GM19025 (cell line): ENCODE results near the gene PRPSAP1.

ENCODE experiments used
- ATAC-seq: cut with Tn5 transposase; IDR thresholded peaks from one replicate; pipeline ENCODE4 v1.9.1; 2021; ENCODE audit warnings: mild to moderate bottlenecking, low read depth, moderate library complexity; ENCODE audit not compliant: unreplicated experiment

The PRPSAP1 gene

DNA sequence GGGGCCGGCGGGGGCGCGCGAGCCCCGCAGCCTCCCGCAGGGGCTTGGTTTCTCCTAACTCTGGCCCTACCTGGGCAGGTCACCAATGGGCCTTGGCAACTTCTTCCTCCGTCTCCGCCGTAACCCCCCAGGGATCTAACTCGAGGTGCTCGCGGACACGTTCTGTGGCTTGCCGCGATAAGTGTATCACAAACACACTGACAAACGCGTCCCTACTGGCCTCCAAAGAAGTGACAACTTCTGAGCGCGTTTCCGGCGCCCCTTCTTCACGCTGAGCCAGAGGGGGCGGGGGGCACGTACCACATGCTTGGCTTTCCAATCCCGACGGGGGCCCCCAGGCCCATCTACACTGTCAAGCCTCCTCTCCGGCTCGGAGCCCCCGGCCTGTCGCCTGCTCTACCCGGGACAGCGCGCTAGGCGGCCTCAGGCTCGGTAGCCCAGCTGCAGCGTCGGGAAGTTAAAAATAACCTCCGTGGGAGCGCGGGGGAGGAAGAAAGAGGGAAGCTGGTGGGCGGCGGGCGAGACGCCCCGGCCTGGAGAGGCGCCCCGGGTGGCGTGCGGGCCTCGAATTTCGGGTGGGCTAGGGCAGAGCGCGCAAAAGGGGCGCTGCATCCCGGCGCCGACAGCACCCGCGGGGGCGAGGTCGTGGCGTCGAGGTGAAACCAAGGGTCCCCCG lies 30.0 kb upstream of the PRPSAP1 start:
- ATAC-seq: peak; percentile 6

DNA sequence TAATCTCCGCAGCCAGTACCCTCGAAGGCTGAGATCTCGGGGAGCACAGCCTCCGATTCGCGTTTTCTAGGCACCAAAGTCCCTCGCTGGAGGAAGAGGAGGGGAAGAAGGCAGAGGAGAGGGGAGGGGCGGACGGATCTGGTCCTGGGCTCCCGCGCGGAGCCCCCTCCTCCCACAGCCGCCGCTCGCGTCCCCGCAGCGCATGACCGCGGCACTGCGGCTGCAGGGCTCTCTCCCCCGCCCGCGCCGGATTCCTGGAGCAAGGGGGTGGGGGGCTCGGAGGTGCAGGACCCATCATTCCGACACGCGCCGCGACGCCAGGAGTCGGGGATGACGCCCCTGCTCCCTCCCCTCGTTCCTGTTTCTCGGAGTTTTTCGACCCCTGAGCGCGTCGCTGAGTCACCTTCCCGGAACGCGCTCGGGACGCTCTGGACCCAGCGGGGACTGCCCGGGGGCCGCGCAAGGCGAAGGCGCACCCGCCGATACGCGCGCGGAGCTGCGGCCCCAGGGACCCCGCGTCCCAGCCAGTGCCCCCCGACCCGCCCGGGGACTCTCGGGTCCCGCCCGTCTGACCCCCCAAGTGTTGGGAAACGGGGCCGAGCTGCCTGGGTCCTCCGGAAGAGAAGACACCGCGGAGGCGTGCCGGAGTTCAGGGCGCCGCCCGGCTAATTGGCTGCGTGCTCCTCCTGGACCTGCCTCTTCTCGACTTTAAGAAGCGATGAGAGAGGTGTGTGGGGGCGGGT lies 29.3 kb upstream of the PRPSAP1 start:
- no peak for ATAC-seq

DNA sequence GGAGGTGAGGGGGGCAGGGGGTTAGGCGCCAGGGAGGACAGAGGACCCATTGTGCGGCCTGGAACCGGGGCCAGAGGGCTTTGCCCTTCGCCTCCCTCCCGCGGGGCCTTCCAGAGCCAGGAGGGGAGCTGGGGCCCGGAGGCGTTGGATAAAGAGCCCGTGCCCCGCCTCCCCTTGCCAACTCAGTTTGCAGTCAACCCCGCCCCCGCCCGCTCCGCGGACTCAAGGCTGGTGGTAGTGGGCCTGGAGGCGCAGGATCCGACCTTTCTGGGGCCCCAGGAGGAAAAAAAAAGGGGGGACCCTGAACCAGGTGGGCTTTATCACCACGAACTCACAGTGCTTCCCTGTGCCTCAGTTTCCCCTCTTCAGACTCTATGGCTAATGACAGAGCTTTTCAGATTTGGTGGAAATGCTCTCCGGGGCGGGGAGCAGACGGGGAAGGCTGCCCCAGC lies 28.7 kb upstream of the PRPSAP1 start:
- ATAC-seq: no peak

DNA sequence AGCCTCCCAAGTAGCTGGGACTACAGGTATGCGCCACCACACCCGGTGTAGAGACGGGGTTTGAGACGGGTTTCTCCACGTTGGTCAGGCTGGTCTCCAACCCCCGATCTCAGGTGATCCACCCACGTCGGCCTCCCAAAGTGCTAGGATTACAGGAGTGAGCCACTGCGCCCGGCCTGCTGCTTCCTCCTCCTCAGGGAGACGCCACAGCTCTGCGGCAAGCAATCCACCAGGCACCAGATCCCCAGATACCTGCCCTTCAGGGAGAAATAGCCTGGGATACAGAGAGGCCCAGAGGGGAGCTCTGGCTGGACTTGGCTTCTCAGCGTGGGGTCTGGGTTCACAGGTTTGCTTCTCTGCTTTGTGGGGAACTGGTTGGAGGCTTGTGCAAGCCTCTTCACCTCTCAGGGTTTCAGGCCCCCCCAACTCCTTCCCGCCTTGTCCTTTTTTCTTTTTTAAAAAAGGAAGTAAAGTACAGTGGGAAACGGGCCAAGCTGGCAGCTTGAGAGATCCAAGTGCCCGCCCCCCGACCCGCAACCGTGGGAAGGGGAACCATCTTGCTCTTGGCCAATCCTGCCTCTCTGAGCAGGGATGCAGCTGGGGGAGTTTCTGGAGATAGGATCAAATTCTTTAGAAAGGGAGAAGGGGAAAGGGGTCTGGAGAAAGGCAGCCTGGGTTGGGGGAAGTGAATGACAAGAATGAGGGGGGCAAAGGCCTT lies 28.1 kb upstream of the PRPSAP1 start:
- no peak for ATAC-seq

DNA sequence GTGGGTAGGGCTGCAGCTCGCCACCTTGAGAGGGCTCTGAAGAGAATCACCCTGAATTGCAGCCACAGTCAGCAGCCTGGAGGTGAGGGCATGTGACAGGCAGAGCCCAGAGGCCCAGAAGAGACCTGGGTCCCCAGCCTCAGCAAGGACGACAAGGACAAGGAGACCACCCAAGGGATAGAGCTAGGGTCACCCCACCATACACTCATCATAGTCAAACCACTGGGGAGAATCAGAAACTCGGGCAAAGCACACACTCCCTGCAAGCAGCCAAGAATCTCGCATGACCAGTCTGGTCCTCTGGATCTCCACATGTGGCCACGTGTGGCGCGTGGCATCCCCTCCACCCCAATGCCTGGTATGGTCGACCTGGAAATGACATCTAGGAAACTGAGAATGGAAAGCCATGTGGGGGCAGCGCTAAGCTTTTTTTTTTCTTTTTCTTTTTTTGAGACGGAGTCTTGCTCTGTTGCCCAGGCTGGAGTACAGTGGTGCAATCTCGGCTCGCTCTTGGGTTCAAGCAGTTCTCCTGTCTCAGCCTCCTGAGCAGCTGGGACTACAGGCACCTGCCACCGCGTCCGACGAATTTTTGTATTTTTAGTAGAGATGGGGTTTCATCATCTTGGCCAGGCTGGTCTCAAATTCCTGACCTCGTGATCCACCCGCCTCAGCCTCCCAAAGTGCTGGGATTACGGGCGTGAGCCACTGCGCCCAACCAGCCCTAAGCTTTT lies 26.1 kb upstream of the PRPSAP1 start:
- ATAC-seq: no peak

DNA sequence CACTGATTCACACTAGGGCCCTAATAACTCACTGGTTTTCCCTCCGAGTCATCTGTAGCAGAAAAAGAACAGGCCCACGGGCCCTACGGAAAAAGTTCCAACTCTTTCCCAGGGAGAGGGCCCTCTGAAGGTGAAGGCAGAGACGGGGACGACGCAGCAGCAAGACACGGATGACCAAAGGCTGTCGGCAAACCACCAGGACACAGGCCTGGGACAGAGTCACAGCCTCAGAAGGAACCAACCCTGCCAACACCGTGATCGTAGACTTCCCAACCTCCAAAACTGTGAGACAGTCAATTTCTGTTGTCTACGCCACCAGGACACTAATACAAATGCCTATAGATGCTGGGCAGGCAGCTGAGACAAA lies 25.5 kb upstream of the PRPSAP1 start:
- no peak for ATAC-seq

- ATAC-seq: no peak
Observed at GRCh38 chr17:76378548-76379274, 25.0 kb upstream of the PRPSAP1 start.

- ATAC-seq: no peak
Observed at GRCh38 chr17:76376318-76377133, 22.8 kb upstream of the PRPSAP1 start.

DNA sequence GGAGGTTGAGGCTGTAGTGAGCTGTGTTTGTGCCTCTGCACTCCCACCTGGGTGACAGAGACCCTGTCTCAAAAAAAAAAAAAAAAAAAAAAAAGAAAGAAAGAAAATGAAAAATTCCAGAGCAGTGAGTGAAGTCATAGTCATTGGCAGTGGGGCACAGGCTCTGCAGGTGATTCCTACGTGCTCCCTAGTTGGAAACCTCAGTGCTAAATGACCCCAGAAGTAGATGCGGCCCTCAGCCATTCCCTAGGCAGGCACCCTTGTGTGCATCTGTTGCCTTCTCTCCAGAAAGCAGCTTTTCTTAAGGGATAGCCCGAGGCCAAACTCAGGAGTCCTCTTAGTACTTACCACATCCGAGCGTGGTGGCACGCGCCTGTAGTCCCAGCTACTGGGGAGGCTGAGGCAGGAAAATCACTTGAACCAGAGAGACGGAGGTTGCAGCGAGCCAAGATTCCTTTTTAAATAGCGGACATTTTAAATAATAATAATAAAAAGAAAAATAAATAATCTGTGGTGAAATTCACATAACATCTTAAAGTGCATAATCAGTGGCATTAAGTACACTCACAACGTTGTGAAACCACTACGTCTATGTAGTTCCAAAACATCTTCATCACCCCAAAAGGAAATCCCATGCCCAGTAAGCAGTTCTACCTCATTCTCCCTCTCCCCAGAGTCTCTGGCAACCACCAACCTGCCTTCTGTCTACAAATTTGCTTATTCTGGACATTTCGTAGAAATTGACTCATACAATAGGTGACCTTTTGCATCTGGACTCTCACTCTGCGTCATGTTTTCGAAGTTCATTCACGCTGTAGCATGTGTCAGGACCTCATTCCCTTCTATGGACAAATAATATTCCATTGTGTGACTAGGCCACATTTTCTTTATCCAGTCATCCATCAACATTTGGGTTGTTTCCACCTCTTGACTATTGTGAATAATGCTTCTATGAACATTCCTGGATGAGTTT lies 18.2 kb upstream of the PRPSAP1 start:
- ATAC-seq: no peak

DNA sequence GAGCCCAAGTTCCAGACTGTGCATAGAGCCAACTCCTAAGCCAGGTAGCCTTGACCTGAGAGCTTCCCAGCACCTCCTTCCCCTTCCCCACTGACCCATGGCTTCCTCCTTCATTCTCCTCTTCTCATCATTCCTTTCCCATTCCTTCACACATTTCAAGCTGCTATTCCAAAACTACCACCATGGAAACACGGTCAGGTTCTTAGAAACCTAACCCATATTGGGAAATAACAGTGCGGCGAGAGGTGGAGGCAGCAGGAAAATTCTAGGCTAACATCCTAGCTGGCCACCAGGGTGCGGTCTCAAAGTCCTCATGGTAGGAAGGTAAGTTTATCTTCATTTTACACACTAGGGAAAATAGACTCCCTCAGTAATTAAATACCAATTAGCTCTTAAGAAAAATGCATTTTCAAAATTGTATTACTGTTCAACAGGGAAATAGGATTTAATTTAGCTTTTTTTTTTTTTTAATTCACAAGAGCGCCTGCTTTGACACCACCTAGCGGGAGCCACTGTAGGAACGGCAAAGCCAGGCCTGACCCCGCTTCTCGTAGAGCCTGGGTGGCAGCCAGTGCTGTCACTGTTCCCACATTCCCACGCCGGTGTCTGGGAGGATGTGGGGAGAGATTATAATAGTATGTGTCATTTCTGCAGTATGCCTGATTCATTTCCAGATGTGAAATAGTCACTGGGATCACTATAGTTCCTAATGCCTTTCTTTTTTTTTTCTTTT lies 16.7 kb upstream of the PRPSAP1 start:
- ATAC-seq: no peak

DNA sequence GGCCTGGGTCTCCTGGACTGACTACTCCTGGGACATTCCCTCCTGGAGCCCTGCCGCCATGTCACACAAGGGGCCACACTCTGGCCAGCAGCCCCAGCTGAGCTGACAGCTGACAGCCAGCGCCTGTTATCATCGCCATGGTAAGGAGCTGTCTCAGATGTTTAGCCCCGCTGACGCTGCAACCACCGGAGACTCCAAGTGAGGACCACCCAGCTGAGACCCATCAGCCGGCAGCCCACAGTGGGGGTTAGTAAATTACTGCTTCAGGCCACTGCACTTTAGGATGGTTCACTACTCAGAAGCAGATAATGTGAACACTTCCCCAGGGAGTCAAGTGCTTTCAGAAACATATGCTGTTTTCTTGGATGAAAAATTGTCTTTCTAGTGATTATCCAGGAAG lies 16.1 kb upstream of the PRPSAP1 start:
- no peak for ATAC-seq

DNA sequence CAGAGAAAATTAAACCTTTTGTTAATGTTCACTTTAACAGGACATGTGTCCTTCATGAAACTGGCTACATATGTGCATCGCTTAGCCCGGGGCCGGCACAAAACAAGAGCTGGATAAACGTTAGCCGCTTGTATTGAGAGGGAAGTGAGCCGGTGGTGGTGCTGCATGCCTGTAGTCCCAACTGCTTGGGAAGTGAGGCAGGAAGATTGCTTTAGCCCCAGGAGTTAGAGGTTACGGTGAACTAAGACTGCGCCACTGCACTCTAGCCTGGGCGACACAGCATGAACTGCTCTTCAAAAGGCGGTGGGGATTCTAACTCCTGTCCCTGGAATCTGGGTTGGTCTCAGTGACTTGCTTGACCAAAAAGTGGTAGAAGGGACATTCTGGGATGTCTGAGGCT lies 15.7 kb upstream of the PRPSAP1 start:
- no peak for ATAC-seq

DNA sequence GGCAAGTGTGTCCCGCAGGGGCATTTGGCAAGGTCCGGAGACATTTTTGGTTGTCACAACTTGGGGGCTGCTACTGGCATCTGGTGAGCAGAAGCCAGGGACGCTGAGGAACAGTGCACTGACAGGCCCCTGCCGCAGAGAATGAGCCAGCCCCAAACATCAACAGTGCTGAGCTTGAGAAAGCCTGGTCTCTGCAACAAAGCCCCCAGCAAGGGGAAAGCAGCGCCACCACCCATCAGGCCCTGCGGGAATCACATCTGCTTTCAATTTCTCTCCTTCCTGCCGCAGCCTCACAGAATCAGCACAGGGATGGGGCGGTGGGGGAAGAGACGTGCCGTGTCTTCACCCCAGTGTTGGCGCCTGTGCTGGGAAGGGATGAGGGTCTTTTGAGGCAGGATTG lies 14.8 kb upstream of the PRPSAP1 start:
- ATAC-seq: no peak

- no peak for ATAC-seq
Observed at GRCh38 chr17:76367642-76368041, 13.9 kb upstream of the PRPSAP1 start.

DNA sequence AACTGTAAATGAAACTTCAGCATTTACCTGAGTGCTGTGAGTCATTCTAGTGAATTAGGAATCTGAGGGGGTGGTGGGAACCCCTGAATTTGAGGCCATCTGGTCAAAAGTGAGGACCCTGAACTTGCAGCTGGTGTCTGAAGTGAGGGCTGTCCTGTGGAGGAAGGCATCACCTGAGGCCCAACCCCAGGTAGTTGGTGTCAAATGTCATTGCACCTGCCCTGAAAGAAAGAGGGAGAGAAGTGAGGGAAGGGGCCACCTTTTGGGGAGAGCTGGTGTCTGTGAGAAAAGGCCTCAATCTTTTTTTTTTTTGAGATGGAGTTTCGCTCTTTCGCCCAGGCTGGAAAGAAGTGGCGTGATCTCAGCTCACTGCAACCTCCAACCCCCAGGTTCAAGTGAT lies 12.5 kb upstream of the PRPSAP1 start:
- no peak for ATAC-seq

GRCh38 chr17:76365256-76365903 lies 11.7 kb upstream of the PRPSAP1 start:
- no peak for ATAC-seq
